ENCODE results near the gene IL17RD.
A peak's percentile ranks its signal among the peaks of the same experiment; 100 is the strongest.

IL17RD gene

GRCh38 chr3:57130571-57131209 is 34.5 kb downstream of the IL17RD start:
- peak; percentile 66 for DNase-seq

GRCh38 chr3:57128826-57129667 is 36.1 kb downstream of the IL17RD start:
- DNase-seq = peak; percentile 47

GRCh38 chr3:57127891-57128518 is 37.1 kb downstream of the IL17RD start:
- peak; percentile 49 for DNase-seq

GRCh38 chr3:57126244-57126643 is 38.9 kb downstream of the IL17RD start:
- no peak for DNase-seq

GRCh38 chr3:57120451-57121174 is 44.5 kb downstream of the IL17RD start:
- DNase-seq = no peak

GRCh38 chr3:57120040-57120439 is 45.1 kb downstream of the IL17RD start:
- DNase-seq = no peak

GRCh38 chr3:57118254-57118653 is 46.9 kb downstream of the IL17RD start:
- DNase-seq = no peak

- no peak for DNase-seq
Observed at GRCh38 chr3:57116501-57116900, 48.7 kb downstream of the IL17RD start.

GRCh38 chr3:57112206-57112605 is 52.9 kb downstream of the IL17RD start:
- DNase-seq = no peak

GRCh38 chr3:57110798-57111197 is 54.4 kb downstream of the IL17RD start:
- peak; percentile 63 for DNase-seq

- DNase-seq = no peak
Observed at GRCh38 chr3:57110214-57110613, 54.9 kb downstream of the IL17RD start.

GRCh38 chr3:57109437-57110199 is 55.5 kb downstream of the IL17RD start:
- no peak for DNase-seq

GRCh38 chr3:57108684-57109083 is 56.5 kb downstream of the IL17RD start:
- no peak for DNase-seq

- no peak for DNase-seq
Observed at GRCh38 chr3:57105585-57105984, 59.6 kb downstream of the IL17RD start.

GRCh38 chr3:57100046-57100695 is 65.0 kb downstream of the IL17RD start:
- peak; percentile 82 for DNase-seq

- no peak for DNase-seq
Observed at GRCh38 chr3:57098418-57099310, 66.5 kb downstream of the IL17RD start.

- DNase-seq = no peak
Observed at GRCh38 chr3:57097536-57097935, 67.6 kb downstream of the IL17RD start.

GRCh38 chr3:57095363-57095762 is 69.8 kb downstream of the IL17RD start:
- DNase-seq = no peak

GRCh38 chr3:57094575-57094974 is 70.6 kb downstream of the IL17RD start:
- DNase-seq = peak; percentile 85

- DNase-seq = no peak
Observed at GRCh38 chr3:57093971-57094535, 71.1 kb downstream of the IL17RD start.

Measured in femur (tissue), 1 donor.